Endothelial cell of umbilical vein (primary cell): Measurements from ENCODE around the gene OTOS. TPM values are rescaled to one million over a fixed set of nuclear protein-coding genes. Genes with fewer than 3 reads are reported as not detected.

Source experiments
- BruUV-seq: library from RNA; stranded (reverse); fragments of 400-500 nt; replicated peaks from 2 replicates; lab custom pipeline; 2021; lab: Mats Ljungman, UMichigan
- CTCF ChIA-PET: fragments of 300-600, 350-600 bp; sonication (Branson Sonifier 250); formaldehyde crosslinking; loops from one replicate; lab custom pipeline; 2021; ENCODE audit warnings: antibody characterized with exemption, inconsistent platforms; lab: Charles Lee
- POLR2A ChIA-PET: fragments of 300-600, 350-600 bp; sonication (Branson Sonifier 250); formaldehyde crosslinking; loops from one replicate; lab custom pipeline; 2021; ENCODE audit warnings: antibody characterized with exemption, inconsistent platforms; lab: Charles Lee
- DNase-seq: peaks from one replicate; pipeline ENCODE4 v3.0.0-alpha.2; 2011; ENCODE audit warnings: low read depth, low spot score
- FAIRE-seq: peaks from 2 replicates; lab custom pipeline; 2011; peaks lifted over from hg19 to GRCh38; lab: Jason Lieb, UNC
- H2AFZ ChIP-seq: 2 replicates; pipeline ENCODE4 v1.6.0; 2012; ENCODE audit warnings: low read depth, low read length, control low read depth, inconsistent platforms
- H3K27ac ChIP-seq: 2 replicates; pipeline ENCODE4 v1.5.1; 2011; ENCODE audit warnings: low read depth, mild to moderate bottlenecking, control low read depth, low read length, moderate library complexity; ENCODE audit not compliant: insufficient read depth
- H3K27me3 ChIP-seq, 2 experiments: 2 replicates each; pipeline versions ENCODE4 v1.6.0 to v1.6.1; 2011; ENCODE audit warnings: low read length in 2 of 2, mixed read lengths in 1 of 2; ENCODE audit not compliant: control insufficient read depth in 2 of 2, insufficient read depth in 2 of 2
- H3K36me3 ChIP-seq, 2 experiments: 2 replicates in 1 of 2; 3 replicates in 1 of 2; pipeline ENCODE4 v1.5.1; 2011; ENCODE audit warnings: low read length in 2 of 2, mild to moderate bottlenecking in 1 of 2, moderate library complexity in 1 of 2; ENCODE audit not compliant: control insufficient read depth in 2 of 2, insufficient read depth in 2 of 2; ENCODE audit errors: extremely low read depth in 1 of 2
- H3K4me1 ChIP-seq: 3 replicates; pipeline ENCODE4 v1.5.1; 2011; ENCODE audit warnings: mild to moderate bottlenecking, low read length; ENCODE audit not compliant: control insufficient read depth, insufficient read depth; ENCODE audit errors: extremely low read depth
- H3K4me2 ChIP-seq: 2 replicates; pipeline ENCODE4 v1.6.1; 2011; ENCODE audit warnings: low read length, control low read depth, mixed read lengths; ENCODE audit not compliant: insufficient read depth
- H3K4me3 ChIP-seq, 3 experiments: fragments of 200-600 bp in 1 of 3; sonication (generic), shearing (Covaris generic) in 1 of 3; replicated peaks in 1 of 3; 2 replicates each; pipeline ENCODE4 v1.5.1; 2011 to 2016; ENCODE audit warnings: control low read depth in 3 of 3, low read length in 3 of 3, mild to moderate bottlenecking in 2 of 3, inconsistent platforms in 1 of 3, low read depth in 1 of 3, moderate library complexity in 1 of 3; ENCODE audit not compliant: insufficient read depth in 1 of 3
- H3K79me2 ChIP-seq: 2 replicates; pipeline ENCODE4 v1.6.0; 2012; ENCODE audit warnings: low read length, inconsistent platforms; ENCODE audit not compliant: control insufficient read depth, insufficient read depth
- H3K9ac ChIP-seq: replicated peaks from 2 replicates; pipeline ENCODE3; 2011; ENCODE audit warnings: low read length, control low read depth; ENCODE audit not compliant: insufficient read depth; ENCODE audit errors: extremely low read depth
- H3K9me1 ChIP-seq: replicated peaks from 3 replicates; pipeline ENCODE4 v1.6.0; 2011; ENCODE audit warnings: mild to moderate bottlenecking, low read length; ENCODE audit not compliant: control insufficient read depth, insufficient read depth; ENCODE audit errors: extremely low read depth
- H3K9me3 ChIP-seq: replicated peaks from 2 replicates; pipeline ENCODE4 v1.5.1; 2012; ENCODE audit warnings: low read length, inconsistent platforms; ENCODE audit not compliant: control insufficient read depth, insufficient read depth
- H4K20me1 ChIP-seq: replicated peaks from 2 replicates; pipeline ENCODE3; 2011; ENCODE audit warnings: mild to moderate bottlenecking, low read length; ENCODE audit not compliant: control insufficient read depth, insufficient read depth; ENCODE audit errors: extremely low read depth
- CTCF ChIP-seq, 2 donors: IDR thresholded peaks; 1 replicate in 1 of 2; 2 replicates in 1 of 2; pipeline ENCODE4 v1.5.1; 2011; ENCODE audit warnings: low read length in 2 of 2, mild to moderate bottlenecking in 2 of 2, moderate library complexity in 2 of 2, control low read depth in 1 of 2, inconsistent platforms in 1 of 2, low read depth in 1 of 2; ENCODE audit not compliant: insufficient read depth in 1 of 2; ENCODE audit errors: extremely low read depth in 1 of 2
- EZH2 ChIP-seq: IDR thresholded peaks from 2 replicates; pipeline ENCODE4 v1.6.1; 2012; ENCODE audit warnings: borderline replicate concordance, low read depth, mild to moderate bottlenecking, moderate library complexity, low read length, inconsistent platforms; ENCODE audit not compliant: severe bottlenecking
- FOS ChIP-seq: IDR thresholded peaks from 2 replicates; pipeline ENCODE4 v1.6.1; 2011; ENCODE audit warnings: mild to moderate bottlenecking, low read length, moderate library complexity, borderline replicate concordance; ENCODE audit not compliant: insufficient read depth
- GATA2 ChIP-seq: IDR thresholded peaks from 2 replicates; pipeline ENCODE4 v1.7.0; 2011; ENCODE audit warnings: low read depth, mild to moderate bottlenecking, moderate library complexity, mixed read lengths, low read length; ENCODE audit not compliant: insufficient read length, insufficient read depth
- JUN ChIP-seq: IDR thresholded peaks from 2 replicates; pipeline ENCODE4 v1.6.1; 2011; ENCODE audit warnings: borderline replicate concordance, low read depth; ENCODE audit not compliant: insufficient read length, insufficient read depth
- MAX ChIP-seq: IDR thresholded peaks from 2 replicates; pipeline ENCODE4 v1.6.1; 2011; ENCODE audit not compliant: insufficient read depth, insufficient read length
- MYC ChIP-seq: IDR thresholded peaks from one replicate; pipeline ENCODE4 v1.6.1; 2011; ENCODE audit warnings: mild to moderate bottlenecking, low read depth, low read length
- POLR2A ChIP-seq: IDR thresholded peaks from 2 replicates; pipeline ENCODE4 v1.6.1; 2012; ENCODE audit warnings: low read depth, mild to moderate bottlenecking, control low read depth, low read length
- POLR2AphosphoS5 ChIP-seq: IDR thresholded peaks from 2 replicates; pipeline ENCODE4 v1.6.1; 2012; ENCODE audit warnings: low read depth, mild to moderate bottlenecking, control low read depth, low read length, moderate library complexity; ENCODE audit not compliant: insufficient read depth
- dilution Hi-C: fragments of 300-500 bp; cut with MboI; formaldehyde crosslinking; loops from one replicate; pipeline ENCODE4 v1.15.0; 2019; ENCODE audit warnings: low sequenced_read_pairs; ENCODE audit not compliant: extremely low pct_ligation_motif_present
- intact Hi-C: fragments of 100-400 bp; cut with micrococcal nuclease; formaldehyde crosslinking; loops from one replicate; pipeline ENCODE4 v1.10.0; 2022
- polyA plus RNA-seq, 4 experiments: library from polyadenylated mRNA; depleted of rRNA in 3 of 4; stranded (reverse) in 3 of 4; unstranded in 1 of 4; fragments of >200 nt; gene quantifications; 2 replicates each; pipeline versions ENCODE4 v1.2.1 to v1.2.3, GENCODE V29; 2011 to 2012; ENCODE audit warnings: missing spikeins in 1 of 4
- total RNA-seq: library from RNA; stranded (reverse); gene quantifications from 2 replicates; pipeline ENCODE4 v1.2.3, GENCODE V29; 2021

The OTOS gene
- total and polyA plus RNA-seq, 2 donors (not counting 3 experiments of a cell fraction or from before 2014, with no cell fraction given): not detected

- ChIA-PET POLR2A (no interaction called here), CTCF (interaction anchor here (1.3 to 5.7 kb wide), 7 partner anchors 10 to 1629 kb away, joined by 3 to 199 read pairs (median 5); no protein-coding TSS in a partner anchor)
- Histone ChIP-seq H3K27ac (no peak overlapping the region), H3K79me2 (no peaks in the 10 kb centered on the region), H4K20me1 (no peaks in the 10 kb centered on the region), H3K9ac (no peak overlapping the region), H3K4me2 (no peak overlapping the region), H3K9me1 (no peaks in the 10 kb centered on the region), H2AFZ (no peak overlapping the region), H3K4me1 (no peaks in the 10 kb centered on the region), H3K4me3 (no peak overlapping the region), H3K9me3 (no peaks in the 10 kb centered on the region), H3K27me3 (no peaks in the 10 kb centered on the region), H3K36me3 (no peaks in the 10 kb centered on the region)
- intact Hi-C loops (loop anchor here (1.0 to 10.0 kb wide), 4 partner anchors 82 to 1108 kb away; no protein-coding TSS in a partner anchor), dilution Hi-C loops (no loop called here)
- BruUV-seq: no TSS peak
- FAIRE-seq (no peak), DNase-seq (no peak)
- TF ChIP-seq MAX: no peak
- TF ChIP-seq CTCF (IDR thresholded peaks at IDR 0.05; ENCODE audit: extremely low read depth in 1 of 2, insufficient read depth in 1 of 2, low read depth in 1 of 2, low read length in 2 of 2): no peak
- TF ChIP-seq EZH2: no peak
- TF ChIP-seq FOS: no peak
- TF ChIP-seq JUN: no peak
- TF ChIP-seq GATA2: no peak
- TF ChIP-seq POLR2A: no peak
- TF ChIP-seq MYC: no peak
- no peak for TF ChIP-seq POLR2AphosphoS5
Measured at GRCh38 chr2:240142859-240143258, 2.4 kb upstream of the OTOS start.
